ENCODE measurements around the gene TMEM253.

DNA sequence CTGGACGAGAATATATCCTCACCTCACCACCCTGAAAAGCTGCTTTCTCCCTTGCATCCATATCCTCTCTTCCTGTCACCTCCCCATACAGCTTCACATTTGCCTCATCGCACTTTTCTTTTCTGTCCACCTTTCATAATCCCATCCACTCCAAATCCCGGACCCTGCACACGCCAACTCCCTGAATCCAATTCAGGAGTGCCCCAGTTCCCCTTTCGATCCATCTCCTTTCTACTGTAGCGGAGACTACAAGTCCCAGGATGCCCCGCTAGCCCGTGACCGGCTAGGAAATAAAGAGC, 2.5 kb downstream of the TMEM253 start:
- TF ChIP-seq, protein P1, sequence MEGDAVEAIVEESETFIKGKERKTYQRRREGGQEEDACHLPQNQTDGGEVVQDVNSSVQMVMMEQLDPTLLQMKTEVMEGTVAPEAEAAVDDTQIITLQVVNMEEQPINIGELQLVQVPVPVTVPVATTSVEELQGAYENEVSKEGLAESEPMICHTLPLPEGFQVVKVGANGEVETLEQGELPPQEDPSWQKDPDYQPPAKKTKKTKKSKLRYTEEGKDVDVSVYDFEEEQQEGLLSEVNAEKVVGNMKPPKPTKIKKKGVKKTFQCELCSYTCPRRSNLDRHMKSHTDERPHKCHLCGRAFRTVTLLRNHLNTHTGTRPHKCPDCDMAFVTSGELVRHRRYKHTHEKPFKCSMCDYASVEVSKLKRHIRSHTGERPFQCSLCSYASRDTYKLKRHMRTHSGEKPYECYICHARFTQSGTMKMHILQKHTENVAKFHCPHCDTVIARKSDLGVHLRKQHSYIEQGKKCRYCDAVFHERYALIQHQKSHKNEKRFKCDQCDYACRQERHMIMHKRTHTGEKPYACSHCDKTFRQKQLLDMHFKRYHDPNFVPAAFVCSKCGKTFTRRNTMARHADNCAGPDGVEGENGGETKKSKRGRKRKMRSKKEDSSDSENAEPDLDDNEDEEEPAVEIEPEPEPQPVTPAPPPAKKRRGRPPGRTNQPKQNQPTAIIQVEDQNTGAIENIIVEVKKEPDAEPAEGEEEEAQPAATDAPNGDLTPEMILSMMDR (IDR thresholded peaks at IDR 0.05), result no peak
- no peak for TF ChIP-seq EP300 (IDR thresholded peaks at IDR 0.05)
